Stimulated activated CD8-positive, alpha-beta memory T cell treated with anti-CD3 and anti-CD28 coated beads, Interleukin-12 subunit alpha, Interleukin-12 subunit beta, amount 100 ng/mL, for 1 hour (primary cell): Measurements from ENCODE around the gene RNF31.

Source experiments
- DNase-seq: peaks from one replicate; pipeline ENCODE4 v3.0.0-alpha.2; 2020; ENCODE audit warnings: low read depth

The RNF31 gene

DNA sequence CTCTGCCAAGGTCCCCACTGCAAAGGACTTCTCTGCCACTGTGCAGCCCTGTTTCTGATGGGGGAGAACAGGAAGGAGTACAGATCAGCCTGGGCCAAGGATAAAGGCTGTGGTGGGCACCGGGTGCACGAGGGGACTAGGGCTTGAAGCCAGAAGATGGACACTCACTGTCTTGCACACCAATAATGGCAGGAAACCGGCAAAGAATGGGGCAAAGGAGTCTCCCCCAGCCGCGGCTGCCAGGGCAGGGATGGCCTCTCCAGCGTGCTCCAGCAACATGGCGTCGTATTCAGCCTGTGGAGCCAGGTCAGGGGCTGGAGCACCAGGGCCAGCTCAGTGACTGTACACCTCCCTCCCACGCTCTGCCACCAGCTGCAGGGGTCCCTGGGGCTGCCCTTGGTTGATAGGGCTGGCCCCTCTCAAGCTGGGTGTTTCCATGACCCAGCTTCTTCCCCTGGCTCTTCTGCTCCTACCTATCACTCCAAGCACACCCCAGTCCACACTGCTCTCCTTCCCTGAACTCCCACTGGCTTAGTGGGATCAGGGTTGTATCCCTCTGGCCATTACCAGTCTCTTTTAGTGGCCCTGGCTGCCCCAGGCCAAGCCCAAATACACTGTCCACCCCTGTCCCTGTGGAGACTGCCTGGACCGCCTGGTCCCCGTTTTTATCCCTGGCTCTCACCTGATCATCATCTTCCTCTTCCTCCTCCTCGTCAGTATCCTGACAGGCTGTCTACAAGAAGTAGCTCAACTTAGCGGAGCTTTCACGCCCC lies 35.0 kb downstream of the RNF31 start:
- no peak for DNase-seq

- DNase-seq: no peak
Measured at GRCh38 chr14:24183014-24183481, 35.8 kb downstream of the RNF31 start.

- no peak for DNase-seq
Measured at GRCh38 chr14:24184104-24184970, 37.0 kb downstream of the RNF31 start.

DNA sequence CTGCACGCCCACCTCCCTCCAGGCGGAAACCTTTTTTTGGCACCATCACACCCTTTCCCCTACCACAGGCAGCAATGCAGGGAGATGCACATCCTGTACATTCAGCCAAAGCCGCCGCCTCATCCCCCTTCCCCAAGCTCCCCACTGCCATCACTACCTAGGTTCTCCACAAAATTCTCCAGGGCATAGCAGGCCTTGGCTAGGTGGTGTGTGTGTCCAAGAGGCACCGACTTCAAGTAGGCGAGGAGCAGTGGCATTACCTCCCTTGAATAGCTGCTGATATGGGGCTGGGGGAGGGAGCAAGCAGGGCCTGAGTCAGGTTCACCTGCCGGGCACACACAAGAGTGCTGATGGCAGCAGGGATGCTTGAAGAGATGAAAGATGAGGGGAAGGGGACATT lies 37.7 kb downstream of the RNF31 start:
- no peak for DNase-seq

- no peak for DNase-seq
Measured at GRCh38 chr14:24185741-24186140, 38.4 kb downstream of the RNF31 start.

GRCh38 chr14:24186831-24187538 lies 39.7 kb downstream of the RNF31 start:
- DNase-seq: no peak

GRCh38 chr14:24187539-24187915 lies 40.2 kb downstream of the RNF31 start:
- DNase-seq: no peak

GRCh38 chr14:24188251-24189058 lies 41.2 kb downstream of the RNF31 start, which contains the start of gene IPO4:
Gene IPO4 (minus strand): TSS chr14:24188816. CDS start chr14:24188787, 29 bp downstream.
- peak; percentile 92 for DNase-seq

GRCh38 chr14:24189059-24189375 lies 41.7 kb downstream of the RNF31 start:
- DNase-seq: no peak

DNA sequence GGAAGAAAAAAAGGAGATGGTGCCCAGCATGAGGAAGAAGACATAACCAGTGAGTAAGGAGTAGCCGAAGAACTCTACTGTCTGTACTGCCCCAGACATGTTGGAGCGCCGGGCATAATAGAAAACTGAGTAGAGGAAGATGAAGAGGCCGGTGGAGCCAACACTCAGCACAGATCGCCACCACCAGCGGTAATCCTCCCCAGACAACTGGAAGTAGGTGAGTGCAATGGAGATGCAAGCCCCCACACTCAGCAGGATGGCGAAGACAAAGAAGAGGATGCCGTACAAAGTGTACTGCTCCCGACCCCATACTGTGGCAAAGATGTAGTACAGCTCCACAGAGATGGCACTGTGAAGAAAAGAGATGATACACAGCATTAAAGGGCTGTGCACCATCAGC lies 42.2 kb downstream of the RNF31 start:
- DNase-seq: no peak

DNA sequence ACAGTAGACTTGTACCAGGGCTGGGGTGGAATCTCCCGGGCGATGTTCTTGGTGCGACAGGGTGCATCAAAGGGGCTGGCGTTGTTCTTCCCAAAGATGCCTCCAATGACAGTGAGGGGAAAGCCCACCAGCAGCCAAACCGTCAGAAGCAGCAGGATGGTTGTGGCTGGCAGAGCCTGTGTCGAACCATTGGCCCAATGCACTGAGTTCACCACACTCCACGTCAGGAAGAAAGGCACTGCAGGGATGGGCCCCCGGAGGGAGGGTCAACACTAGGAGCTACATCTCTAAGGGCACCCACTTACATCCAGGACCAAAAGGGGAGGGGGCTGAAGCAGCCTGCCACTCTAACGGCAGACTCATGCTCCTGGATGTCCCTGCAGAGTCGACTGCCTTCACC lies 43.1 kb downstream of the RNF31 start:
- DNase-seq: no peak

- DNase-seq: no peak
Measured at GRCh38 chr14:24192933-24193332, 45.6 kb downstream of the RNF31 start.

DNA sequence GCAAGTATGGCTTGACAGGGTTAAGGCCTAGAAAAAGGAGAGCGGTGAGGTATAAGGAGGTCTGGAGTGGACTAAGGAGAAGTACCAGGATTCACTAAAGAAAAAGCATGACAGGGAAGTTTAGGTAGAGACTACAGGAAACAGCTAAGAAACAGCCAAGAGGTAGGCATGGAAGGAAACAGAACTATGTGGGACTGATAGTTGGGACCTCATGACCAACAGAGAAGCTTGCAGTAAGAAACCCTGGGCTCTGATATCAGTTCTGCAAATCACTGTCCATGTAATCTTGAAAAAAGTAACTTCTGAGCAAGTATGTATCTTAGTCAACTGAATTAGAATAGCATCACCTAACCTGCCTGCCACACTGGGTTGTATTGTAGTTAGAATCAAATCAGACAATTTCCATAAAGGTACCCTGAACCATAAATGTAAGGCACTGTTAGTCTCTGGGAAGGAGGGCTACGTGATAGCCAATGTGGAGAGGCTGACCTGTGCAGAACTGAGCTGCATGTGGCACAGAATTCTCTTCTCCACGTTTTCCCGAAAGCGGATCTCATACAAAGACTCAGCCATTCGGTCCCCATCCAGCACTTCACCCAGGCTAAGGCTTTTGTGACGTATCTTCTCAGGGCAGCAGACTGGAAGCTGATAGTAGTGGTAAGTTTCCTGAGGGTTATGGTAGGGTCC lies 47.0 kb downstream of the RNF31 start:
- DNase-seq: no peak

DNA sequence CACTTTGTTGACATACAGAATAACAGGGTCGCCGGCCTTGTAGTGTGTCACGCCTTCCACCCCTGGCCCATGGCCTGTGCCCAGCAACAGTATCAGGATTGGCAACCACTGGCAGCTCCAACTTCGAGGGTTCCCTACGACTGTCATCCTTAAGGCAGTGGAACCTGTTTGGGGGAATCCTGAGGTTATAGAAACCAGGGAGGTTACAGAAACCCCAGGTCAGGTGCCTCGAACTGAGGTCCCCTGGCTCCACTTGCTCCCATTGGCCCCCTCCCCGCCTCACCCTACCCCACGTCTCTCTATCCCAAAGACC lies 47.5 kb downstream of the RNF31 start:
- no peak for DNase-seq

DNA sequence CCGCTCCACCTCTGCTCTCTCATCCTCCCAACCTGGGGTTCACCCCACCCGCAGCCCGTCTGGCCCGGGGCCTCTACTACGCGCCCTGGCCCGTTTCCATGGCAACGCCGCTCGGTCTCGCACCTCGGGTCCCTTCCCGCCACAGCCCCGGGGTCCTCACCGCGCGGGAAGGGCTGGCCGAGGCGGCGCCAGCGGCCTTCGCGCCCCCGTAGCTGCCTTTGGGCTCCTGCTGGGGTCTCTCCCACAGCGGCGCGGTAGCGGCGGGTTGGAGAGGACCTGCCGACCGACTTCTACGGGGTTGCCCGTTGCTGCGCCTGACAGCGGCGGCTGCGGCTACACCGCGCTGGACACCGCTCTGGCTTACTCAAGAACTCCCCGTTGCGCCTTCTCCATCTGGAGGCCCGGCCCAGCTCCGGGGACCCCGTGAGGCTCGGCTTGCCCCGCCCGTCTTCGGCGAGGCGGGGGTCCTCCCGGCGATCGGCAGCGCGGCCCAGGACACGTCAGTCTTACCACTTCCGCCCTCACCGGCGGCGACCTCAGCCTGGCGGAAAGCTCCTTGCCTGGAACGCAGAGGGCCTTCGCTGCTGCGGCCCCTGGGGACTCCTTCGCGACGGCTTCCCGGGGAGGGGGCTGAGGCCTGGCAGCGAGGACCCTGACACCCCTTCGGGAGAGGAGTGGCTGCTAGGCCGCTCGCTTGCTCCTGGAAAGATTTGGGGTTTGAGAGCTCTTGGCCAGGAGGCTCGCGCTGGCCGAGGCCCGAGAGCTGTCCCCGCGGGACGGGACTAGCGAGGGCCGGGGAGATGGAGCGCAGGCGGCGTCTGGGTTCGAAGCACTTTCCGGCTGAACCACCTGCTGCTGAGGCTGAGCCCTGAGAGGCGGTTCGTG lies 48.1 kb downstream of the RNF31 start, which contains the start of gene TM9SF1:
Gene TM9SF1, minus strand, starts transcription at position 256 of the 885 bp plus-strand sequence. CDS start 422 bp downstream, outside the sequence.
- peak; percentile 75 for DNase-seq

DNA sequence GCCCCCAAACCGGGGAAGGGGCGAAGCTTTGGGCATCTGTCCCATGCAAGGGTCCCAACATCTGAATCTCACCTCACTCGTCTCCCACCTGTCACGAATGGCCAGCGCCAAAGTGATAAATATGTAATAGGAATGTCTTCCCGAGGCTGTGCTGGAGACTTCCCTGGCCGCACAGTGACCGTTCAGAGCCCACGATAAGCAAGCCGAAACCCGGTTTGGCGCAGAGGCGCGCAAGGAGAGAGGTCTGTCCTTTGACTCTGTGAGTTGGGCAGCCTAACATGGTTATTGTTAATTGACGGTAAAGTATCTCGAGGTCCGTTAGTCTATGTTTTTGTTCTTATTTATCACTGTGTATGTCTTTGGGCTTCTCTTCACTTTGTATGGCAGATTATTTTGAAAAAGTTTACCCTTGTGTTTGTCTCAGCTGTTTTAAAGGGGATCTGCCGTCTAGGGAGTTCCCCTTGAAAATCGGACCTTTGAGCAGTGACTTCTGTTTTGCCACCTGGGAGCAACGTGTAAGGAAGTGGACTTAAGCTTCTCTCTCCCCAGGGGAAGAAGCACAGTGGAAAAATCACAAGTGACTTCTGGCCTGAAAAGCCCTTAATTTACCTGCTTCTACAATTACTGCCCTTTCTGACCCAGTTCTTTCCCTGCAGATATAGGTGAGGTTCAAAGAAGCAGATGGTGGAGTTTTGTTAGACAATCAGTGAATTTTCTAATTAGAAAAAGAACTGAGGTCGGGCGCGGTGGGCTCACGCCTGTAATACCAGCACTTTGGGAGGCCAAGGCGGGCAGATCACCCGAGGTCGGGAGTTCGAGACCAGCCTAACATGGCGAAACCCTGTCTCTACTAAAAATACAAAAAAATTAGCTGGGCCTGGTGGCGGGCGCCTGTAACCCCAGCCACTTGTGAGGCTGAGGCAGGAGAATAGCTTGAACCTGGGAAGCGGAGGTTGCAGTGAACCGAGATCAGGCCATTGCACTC lies 49.1 kb downstream of the RNF31 start:
- DNase-seq: no peak

DNA sequence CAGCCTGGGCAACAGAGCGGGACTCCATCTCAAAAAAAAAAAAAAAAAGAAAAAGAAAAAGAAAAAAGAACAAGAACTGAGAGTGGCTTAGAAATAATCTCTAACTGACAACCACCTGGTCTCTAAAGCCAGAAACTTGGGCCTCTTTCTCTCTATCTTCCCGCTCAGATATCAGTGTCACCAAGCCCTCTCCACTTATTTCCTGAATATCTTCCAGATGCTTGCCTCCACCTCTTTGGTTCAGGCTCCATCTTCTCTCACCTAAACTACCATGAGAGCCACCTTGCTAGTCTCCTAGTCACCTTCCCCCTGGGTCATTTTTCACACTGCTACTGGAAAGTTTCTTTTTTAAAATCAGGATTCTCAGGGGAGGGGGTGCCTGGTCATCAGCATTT lies 49.8 kb downstream of the RNF31 start:
- no peak for DNase-seq

DNA sequence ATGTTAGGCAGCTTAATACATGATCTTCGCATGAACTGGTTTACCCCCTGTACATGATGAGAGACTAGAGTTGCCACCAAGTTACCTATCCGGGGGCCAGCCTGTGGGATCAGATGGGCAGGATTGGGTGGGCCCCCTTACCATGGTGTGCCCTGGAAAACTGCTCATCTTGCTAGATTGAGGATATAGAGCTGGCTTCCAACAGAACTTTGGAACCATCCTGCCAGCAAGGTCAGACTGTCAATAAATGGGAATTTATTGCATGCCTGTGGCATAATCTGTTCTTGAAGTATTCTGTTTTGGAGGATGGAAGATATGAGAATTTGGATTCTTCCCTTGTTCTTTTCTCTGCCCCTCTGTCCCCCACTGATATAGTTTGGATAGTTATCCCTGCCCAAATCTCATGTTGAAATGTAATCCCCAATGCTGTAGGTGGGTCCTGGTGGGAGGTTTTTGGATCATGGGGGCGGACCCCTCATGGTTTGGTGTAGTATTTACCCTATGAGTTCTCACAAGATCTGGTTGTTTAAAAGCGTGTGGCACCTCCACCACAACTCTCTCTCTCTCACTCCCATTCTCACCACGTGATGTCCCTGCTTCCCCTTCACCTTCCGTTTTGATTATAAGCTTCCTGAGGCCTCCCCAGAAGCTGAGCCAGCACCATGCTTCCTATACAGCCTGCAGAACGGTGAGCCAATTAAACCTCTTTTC lies 51.7 kb downstream of the RNF31 start:
- DNase-seq: no peak
